GM19463 (cell line): ENCODE data around the gene BCL6.

Source experiments
- ATAC-seq: cut with Tn5 transposase; IDR thresholded peaks from one replicate; pipeline ENCODE4 v1.9.1; 2021; ENCODE audit warnings: mild to moderate bottlenecking, moderate library complexity; ENCODE audit not compliant: unreplicated experiment

The BCL6 gene

DNA sequence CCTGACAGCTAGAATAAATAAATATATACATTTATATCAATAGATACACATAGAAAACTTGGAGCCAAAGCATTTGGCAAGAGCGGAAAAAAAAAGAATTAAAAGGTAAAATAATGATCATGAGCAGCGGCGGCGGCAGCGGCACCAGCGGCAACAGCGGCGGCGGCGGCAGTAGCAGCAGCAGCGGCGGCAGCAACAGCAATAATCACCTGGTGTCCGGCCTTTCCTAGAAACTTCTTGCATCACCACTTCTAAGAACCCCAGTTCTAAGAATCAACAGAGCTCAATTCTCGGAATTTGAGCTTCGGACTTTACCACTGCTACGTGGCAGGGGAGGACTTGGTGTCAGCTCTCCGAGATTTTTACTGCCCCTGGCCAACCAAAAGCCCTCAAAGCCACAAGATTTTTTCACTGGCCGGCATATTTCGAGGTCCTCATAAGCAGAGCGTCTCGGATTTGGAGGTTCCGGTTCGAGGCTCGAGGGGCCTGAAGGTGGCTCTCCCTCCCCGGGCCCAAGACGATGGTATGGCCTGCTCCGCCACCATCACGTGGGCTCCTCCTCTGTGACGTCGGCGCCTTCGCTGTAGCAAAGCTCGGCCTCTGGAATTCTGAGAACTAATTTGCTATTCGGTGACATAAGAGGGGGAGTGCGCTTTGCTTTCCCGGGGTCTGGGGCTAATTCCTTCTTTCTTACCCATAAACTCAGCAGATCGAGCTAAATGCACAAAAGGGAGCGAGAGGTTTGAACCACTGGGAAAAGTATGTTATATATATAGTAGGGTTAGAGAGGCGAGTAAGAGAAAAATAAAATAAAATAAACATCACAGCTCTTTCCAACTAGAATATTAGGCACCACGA lies at the start of gene BCL6:
Gene BCL6 (minus strand): TSS at position 268 of the 858 bp plus-strand sequence. CDS start 11,775 bp downstream, outside the sequence.
- peak; percentile 66 for ATAC-seq

DNA sequence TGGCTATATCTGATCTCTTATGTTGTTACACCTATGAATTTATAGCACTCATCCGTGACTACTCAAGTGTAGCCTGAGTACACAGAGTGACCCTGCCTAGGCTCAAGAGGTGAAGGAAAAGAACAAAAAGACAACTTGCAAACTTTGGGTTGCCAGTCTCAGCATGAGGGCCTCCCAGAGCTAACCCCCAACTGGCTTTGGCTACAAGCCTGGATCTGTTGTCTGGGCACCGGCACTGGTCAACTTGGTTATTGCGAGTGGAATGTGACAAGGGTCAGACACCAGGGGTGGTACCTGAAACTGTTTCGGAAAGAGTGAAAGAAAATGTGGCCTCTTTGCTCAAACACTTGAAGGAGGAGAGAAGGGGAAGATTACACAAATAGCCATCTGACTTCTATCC lies 49.5 kb upstream of the BCL6 start:
- no peak for ATAC-seq

DNA sequence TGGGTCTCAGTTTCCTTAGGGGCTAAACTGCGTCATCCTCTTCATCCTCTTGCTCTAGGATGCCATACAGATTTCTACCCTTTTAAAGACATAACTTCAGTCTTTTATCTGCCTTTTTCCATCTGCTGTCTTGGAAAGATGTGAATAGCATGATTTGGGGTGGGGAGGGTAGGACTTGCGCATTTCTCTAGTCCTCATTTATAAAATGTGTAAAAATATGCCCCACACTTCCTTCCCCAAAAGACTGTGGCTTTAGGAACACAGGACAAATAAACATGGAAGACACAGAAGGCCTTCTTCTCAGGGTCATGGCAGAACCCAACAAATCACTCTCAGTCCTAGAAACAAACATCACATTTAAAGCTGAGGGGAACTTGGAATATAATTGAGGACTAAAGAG lies 48.4 kb upstream of the BCL6 start:
- no peak for ATAC-seq

DNA sequence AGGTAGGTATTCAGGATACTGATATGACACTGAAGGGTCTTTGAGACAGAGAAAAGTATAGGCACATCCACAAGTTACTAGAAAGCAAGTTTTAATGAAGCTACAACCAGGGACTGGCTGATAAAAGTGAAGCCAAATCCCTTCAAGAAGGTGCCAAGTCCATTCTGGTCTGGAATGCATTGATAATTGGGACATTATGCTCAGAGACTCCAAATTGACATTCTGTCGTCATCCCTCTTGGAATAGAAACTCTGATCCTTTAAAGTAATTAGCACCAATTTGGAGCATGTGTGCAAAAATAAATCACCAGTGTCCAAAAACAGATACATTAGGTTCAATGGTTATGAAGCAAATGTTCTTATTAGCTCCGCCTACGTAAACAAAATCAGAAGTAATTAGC lies 47.3 kb upstream of the BCL6 start:
- no peak for ATAC-seq

DNA sequence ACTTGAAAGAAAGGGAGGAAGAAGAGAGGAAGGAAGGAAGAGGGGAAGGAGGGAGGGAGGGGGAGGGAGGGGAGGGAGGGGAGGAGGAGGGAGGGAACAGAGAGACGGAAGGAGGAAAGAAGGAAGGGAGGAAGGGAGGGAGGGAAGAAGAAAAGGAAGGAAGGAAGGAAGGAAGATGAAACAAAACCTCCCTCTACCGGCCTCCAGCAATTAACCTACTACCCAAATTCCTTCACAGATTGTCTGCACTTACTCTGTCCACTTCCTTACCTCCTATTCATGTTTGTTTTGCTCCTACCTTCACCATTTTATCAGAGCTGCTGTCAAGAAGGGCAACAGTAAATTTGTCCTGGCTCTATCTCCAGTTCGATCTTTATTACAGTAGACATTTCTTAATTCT lies 44.6 kb upstream of the BCL6 start:
- ATAC-seq = no peak

DNA sequence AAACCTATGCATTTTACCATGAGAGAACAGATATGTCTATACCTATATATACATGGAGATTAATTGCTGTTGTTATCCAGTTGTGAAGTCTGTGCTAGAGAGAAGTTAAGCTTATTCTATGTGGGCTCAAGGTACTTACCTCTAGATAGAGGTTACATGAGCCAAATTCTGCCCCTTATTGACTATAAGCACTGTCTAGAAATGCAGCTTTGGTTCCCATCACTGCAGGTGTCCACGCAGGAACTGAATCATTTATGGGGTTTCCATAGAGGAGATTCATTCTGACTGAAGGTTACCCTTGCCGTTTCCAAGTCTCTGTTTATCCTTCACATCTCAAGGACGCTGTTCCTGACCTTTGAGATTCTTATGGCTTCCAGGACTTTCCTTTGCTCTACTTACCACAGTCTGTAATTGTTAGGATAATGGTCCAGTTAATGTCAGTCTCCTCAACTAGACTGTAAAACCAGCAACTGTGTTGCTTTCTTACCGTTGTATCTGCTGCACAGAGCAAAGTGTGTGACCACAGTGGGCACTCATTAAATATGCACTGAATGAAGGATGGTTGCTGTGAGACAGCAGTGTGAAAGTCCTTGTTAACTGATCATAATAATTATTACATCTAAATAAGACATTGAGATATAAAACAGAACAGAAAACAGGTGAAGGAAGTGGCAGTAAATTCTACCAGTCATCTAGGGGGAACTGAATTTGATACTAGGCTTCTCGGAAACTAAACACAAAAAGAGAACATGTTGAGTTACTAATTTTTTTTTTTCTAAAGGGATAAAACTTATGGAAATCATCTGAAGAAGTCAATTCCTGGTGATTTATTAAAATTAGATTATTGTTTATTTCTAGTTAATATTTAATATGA lies 44.0 kb upstream of the BCL6 start:
- no peak for ATAC-seq

DNA sequence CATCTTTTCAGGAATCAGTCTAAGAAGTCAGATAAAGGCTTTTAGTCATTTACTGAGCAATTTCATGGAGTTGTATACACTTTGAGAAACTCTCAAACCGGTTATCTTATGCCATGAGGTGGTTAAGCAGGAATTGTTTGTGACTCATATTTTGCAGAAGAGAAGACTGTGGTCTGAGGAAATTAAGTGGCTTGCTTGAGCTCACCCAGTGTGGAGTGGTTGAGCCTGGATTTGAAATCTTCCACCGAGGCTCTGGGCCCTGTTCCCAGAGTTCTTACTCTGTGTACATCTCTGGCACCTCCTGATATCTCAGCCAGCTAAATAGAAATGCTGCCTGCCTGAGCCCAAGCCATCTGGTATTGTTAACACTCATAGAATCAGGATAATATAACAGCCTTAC lies 37.8 kb upstream of the BCL6 start:
- no peak for ATAC-seq

DNA sequence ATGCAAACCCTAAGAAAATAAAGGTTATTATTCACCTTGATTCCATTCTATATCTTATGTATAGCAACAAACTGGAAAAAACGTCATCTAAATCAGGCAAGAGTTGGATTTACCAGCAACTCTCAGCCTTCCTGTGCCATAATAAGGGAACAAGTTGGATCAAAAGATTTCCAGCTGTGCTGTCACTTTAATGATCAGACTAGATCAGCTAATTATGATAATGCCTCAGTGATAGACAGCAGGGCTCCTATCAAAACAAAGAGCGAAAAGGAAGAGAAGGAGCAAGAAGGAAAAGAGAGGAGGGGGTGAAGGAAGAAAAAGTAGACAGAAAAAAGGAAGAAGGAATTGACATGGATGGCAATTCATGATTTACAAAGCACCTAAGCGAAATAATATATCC lies 36.7 kb upstream of the BCL6 start:
- no peak for ATAC-seq

DNA sequence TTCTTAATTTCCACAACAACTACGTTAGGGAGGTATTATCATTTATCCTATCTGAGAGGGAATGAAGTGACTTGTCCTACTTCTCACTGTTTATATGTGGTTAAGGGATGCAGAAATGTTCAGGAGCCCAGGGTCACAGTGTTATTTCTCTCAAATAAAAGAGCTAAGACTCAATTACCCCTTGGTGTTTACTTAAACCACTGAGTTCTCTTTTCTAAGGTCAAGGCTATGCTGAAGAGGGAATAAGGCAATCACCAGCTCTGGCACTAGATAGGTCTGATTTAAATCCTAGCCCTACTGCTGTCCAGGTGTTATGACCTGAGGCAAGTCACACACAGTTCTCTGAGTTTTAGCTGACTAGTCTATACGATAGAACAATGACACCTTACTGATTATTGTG lies 35.7 kb upstream of the BCL6 start:
- ATAC-seq = no peak

DNA sequence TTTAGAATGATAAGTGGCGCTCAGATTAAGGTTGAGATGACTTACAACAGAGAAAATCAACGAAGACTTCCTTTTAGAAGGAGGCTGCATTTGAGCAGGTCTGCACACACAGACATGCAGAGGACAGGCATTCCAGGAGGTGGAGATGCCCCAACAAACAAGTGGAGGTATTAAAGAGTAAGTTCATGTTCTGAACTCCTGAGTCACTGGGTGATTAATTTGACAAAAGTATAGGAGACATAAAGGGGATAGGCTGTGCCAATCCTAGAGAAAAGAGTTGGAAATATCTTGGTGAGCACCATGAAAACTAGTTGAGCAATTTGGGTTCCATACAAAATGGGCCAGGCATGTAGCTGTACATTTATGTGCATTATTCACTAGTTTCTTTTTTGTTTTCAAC lies 33.5 kb upstream of the BCL6 start:
- ATAC-seq = no peak

DNA sequence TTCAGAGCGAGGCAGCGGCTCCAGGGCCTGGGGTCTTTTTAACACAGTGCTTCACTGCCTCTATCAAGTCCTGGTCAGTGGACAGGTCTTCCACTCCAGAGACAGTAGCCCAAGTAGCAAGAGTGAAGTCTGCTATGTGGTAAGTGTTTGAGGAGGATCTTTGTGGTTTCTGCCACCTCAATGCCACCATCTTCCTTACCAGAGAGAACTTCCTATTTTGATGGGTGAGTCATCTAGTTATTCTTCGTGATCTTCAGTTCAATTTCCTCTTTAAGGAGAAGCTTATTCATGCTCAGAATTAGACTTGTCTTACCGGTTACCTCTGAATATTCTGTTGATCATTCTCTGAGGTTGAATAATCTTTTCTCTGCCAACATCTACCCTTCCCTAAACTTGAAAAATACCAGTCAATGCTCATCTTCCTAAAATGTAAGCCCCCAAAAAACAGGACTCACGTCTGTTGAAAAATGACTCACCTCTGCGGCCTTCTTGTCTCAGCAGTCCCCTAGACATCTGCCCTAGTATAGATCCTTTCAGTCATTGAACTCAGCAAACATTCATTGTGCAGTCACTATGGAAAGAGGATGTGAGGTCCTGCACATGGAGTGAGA lies 32.2 kb upstream of the BCL6 start:
- ATAC-seq = peak; percentile 46

DNA sequence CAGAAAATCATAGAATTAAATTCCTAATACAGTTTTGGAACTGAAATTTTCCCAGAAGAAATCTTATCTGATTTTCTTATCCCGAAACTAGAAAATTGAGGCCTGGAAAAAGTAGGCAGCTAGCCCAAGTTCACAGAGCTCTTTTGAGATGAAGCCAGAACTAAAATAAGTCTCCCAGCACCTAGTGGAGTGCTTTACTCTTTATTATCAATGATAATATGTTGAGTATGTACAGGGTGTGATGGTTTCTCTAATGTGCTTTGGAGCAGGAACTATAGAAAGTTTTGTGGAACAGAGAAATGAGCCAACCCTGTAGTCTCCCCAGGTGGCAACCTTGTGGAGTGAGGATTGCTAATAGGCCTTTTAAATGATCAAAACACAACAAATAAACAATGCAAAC lies 30.3 kb upstream of the BCL6 start:
- no peak for ATAC-seq

DNA sequence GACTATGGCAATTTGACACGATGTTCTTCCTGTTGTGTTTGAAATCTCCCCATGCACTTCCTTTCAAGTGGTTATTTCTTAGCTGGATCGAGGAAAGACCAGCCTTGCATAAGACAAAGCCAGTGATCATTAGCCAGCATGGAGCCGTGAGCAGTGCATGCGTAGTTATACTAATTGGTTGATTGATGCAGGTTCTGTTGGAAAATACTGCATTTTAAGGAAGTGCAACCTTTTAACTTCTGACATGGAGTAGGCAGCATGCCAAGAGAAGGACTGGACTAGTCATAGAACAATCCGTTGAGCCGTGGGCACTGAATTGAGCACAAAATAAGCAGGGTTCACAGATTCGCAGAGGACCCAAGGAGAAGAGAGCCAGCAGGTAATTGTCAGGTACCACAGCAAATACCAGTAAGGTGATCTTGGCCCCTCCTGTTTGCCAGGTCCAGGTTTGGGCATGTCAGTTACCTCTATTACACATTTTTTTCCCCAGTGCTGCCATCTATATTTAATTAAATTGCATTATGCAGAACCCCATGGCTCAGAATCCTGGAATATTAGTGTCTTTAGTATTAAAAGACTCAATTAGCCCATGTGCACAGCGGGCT lies 29.0 kb upstream of the BCL6 start:
- no peak for ATAC-seq

DNA sequence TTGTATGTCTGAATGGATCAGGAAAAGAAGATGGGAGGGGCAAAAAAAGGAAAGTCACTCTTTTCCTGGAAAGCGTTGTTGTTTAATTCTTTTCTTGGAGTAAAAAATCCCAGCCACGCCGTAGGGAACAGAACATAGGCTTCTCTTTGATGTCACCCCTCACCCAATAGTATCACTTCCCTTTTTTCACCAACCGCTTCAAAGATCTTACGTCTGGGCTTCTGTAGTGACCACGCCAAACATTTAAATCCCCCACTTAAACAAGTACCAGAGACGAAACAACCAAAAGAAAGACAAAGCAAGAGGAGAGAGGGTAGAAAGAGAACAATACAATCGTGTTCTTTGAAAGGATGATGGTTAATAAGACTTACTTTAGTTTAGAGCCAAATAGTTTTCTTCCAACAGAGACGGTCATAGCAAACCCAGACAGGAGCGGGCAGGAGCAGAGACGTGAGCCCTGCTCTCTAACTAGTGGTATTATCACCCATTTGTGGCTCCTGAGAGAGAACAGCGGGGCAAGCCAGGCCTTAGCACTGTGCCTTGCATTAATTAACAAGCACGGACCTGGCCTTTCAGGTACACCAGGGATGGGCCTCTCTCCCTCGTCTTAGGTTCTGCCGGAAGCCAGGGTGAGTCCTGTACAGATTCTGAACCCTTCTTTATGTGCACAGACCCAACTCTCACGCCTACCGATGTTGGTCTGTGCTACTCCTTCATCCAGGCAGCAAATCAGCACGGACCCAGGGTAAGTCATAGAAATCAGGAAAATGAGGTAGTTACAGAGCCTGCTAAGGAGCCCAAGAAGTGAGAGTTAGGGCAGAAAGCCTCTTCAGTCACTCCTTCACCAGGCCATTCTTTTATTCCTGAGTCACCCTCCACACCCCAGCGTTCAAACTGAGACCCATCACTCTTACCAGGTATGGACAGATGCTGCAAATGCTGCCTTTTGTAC lies 28.2 kb upstream of the BCL6 start:
- peak; percentile 53 for ATAC-seq

DNA sequence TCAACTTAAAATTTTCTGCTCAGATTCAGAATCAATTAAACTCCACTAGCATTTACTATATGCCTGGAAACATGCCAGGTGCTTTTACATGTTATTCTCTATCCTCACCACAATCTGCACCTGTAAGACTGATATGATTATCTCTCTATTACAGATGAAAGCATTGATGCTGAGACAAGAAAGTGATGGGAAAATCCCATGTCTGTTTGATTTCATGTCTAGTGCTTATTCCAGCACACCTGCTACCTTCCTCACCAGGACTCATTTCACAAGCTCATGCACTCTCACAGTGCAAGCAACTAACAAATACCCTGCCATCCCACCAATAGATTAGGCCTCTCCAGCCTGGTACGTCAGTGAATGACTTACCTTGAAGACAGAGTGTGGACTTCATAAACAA lies 25.0 kb upstream of the BCL6 start:
- peak; percentile 53 for ATAC-seq

DNA sequence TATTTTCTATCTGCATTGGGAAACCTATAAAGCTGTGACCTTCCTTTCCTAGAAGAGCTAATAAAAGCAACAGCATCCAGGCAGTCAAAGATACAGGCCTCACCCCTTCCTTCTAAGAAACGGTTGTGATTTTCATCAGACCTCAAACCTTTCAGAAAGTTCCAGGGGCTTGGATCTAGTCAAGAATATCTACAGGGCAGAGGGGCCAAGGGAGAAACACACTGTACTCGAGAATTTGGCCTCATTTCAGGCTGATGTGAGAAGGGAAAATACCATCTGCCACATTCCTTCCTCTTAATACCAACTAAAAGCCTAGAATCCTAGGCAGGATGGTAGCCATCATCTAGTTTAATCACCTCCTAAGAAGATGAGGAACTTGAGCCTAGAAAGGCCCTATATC lies 24.5 kb upstream of the BCL6 start:
- ATAC-seq = peak; percentile 7

DNA sequence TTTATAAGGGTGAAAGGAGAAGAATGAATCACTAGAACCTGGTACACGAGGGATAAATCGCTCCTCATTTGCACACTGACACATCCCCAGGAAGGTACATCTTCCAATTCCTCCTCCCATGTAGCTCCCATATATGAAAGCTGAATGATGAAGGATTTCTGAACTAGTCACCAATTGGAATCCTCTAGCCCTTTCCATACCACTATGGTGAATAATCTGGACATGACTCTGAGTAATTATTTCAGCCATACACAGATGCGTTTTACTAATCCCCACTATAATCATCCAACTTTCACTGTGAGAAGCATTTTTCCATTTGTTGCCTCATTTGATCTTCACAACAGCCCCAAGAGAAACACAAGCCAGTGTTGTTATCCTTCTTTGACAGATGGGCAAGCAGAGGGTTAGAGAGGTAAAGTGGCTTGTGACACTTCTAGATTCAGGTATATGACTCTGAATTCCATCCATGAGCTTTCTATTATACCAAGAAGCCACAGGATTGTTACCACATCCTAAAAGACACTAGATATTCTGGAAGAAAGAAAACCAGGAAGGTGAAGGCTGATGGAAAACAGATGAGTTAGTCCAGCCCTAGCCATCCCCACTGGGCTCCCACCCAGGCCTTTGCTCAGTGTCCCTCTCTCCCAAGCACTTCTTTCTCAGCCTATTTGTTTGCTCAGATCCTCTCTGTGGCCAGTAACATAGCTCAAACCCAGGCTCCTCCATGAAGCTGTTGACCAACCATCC lies 22.2 kb upstream of the BCL6 start:
- ATAC-seq = no peak

DNA sequence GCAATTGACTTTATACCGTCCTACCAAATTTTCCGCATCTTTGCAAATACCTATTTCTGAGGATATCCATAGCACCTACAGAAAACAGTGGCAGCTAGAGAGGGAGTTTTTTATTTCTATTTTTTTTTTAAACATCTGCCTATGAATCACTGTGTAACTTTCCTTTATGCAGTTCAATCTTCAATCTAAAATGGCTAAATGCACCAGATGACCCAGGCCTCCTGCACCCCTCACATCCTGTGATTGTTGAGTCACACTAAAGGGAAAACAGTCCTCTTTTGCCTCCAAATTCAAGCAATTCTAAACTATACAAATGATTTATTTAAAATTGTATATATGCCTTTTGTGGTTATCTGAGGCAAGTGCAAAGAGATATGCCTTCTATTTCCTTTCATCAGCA lies 20.1 kb upstream of the BCL6 start:
- ATAC-seq = no peak

DNA sequence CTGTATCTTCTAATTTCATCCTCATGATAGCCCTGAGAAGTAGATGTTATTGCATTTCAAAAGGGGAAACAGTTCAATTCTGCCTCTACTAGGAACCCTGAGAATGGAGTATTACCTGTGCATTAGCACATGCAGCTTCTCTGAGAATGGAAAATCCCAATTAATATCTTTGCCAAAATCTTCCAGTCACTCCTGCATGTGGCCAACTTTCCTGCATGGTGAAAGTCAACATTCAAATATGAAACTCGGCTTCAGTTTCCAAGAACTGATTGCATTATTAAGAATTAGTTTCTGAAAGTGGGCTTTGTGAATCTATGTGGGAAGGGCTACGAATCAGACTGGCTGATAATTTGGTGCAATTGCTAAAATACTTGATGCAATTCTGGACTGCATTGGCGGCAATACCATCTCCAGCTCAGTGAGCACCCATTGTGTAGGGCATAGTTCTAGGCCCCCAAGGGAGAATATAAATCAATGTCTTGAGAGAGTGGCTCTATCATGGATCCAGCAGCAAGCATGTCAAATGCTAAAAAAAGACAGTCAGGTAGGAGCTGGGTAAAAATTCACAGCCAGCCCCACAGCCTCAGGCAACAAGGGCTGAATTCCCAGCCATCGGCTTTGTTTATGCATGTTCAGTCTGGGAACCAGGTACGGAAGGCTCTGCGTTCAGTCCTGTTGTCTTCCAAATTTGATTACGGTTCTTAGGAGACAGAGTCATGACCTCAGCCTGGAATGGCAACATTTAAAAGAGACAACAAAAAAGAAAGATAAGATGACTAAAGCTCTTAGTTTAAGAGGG lies 18.8 kb upstream of the BCL6 start:
- ATAC-seq = no peak
